Mesenchymal stem cell (in vitro differentiated cells and primary cell): ENCODE results near the gene FRMD4A.
A peak's percentile ranks its signal among the peaks of the same experiment; 100 is the strongest.

Experiments used
- DNase-seq: peaks from one replicate; pipeline ENCODE4 v3.0.0-alpha.2; 2013
- H2AFZ ChIP-seq: one replicate; pipeline ENCODE4 v1.6.1; 2013; ENCODE audit warnings: low read depth, mild to moderate bottlenecking, control low read depth, inconsistent platforms, low read length, moderate library complexity
- H2AK5ac ChIP-seq: 2 replicates; pipeline ENCODE4 v1.6.1; 2013; ENCODE audit warnings: low read length, moderate library complexity, mild to moderate bottlenecking, inconsistent platforms; ENCODE audit not compliant: severe bottlenecking
- H2BK120ac ChIP-seq: one replicate; pipeline ENCODE4 v1.6.1; 2013; ENCODE audit warnings: low read depth, mild to moderate bottlenecking, inconsistent platforms, low read length, moderate library complexity
- H2BK12ac ChIP-seq, 2 experiments: one replicate each; pipeline ENCODE4 v1.6.1; 2013; ENCODE audit warnings: inconsistent platforms in 2 of 2, low read length in 2 of 2, mild to moderate bottlenecking in 2 of 2, moderate library complexity in 2 of 2, control low read depth in 1 of 2
- H2BK15ac ChIP-seq: one replicate; pipeline ENCODE4 v1.6.1; 2013; ENCODE audit warnings: mild to moderate bottlenecking, low read depth, inconsistent platforms; ENCODE audit not compliant: poor library complexity, severe bottlenecking
- H2BK5ac ChIP-seq: 2 replicates; pipeline ENCODE4 v1.6.1; 2013; ENCODE audit warnings: low read depth, mild to moderate bottlenecking, low read length, control low read depth, inconsistent platforms; ENCODE audit not compliant: poor library complexity, severe bottlenecking
- H3K14ac ChIP-seq, 2 experiments: one replicate each; pipeline ENCODE4 v1.6.1; 2013; ENCODE audit warnings: inconsistent platforms in 2 of 2, low read length in 2 of 2, control low read depth in 1 of 2, mild to moderate bottlenecking in 1 of 2, moderate library complexity in 1 of 2
- H3K18ac ChIP-seq, 2 experiments: one replicate each; pipeline ENCODE4 v1.6.1; 2013; ENCODE audit warnings: inconsistent platforms in 2 of 2, low read length in 2 of 2, control low read depth in 1 of 2, low read depth in 1 of 2, mild to moderate bottlenecking in 1 of 2
- H3K23ac ChIP-seq, 2 experiments: one replicate each; pipeline ENCODE4 v1.6.1; 2013; ENCODE audit warnings: inconsistent platforms in 2 of 2, low read length in 2 of 2, mild to moderate bottlenecking in 2 of 2, moderate library complexity in 2 of 2, control low read depth in 1 of 2
- H3K27ac ChIP-seq: 2 replicates; pipeline ENCODE4 v1.5.1; 2013; ENCODE audit warnings: mild to moderate bottlenecking, moderate library complexity, low read length, control low read depth, inconsistent platforms; ENCODE audit not compliant: poor library complexity, severe bottlenecking
- H3K27me3 ChIP-seq, 2 experiments: 2 replicates each; pipeline versions ENCODE4 v1.6.1 to v1.7.0; 2013; ENCODE audit warnings: low read length in 2 of 2, mild to moderate bottlenecking in 2 of 2, moderate library complexity in 2 of 2, control low read depth in 1 of 2, inconsistent platforms in 1 of 2; ENCODE audit not compliant: control insufficient read depth in 1 of 2, insufficient read depth in 1 of 2
- H3K36me3 ChIP-seq, 2 experiments: 2 replicates each; pipeline versions ENCODE4 v1.6.1 to v1.7.0; 2013; ENCODE audit warnings: low read length in 2 of 2, control low read depth in 1 of 2, inconsistent platforms in 1 of 2, low read depth in 1 of 2, mild to moderate bottlenecking in 1 of 2; ENCODE audit not compliant: insufficient read depth in 2 of 2, control insufficient read depth in 1 of 2
- H3K4ac ChIP-seq, 2 experiments: one replicate each; pipeline ENCODE4 v1.6.1; 2013; ENCODE audit warnings: inconsistent platforms in 2 of 2, low read length in 2 of 2, mild to moderate bottlenecking in 2 of 2, moderate library complexity in 2 of 2, control low read depth in 1 of 2, low read depth in 1 of 2
- H3K4me1 ChIP-seq: 2 replicates; pipeline ENCODE4 v1.6.1; 2013; ENCODE audit warnings: low read depth, low read length, control low read depth; ENCODE audit not compliant: control insufficient read depth, insufficient read depth
- H3K4me2 ChIP-seq: 2 replicates; pipeline ENCODE4 v1.6.1; 2013; ENCODE audit warnings: low read length, mild to moderate bottlenecking, inconsistent platforms; ENCODE audit not compliant: poor library complexity, severe bottlenecking
- H3K4me3 ChIP-seq, 2 experiments: 2 replicates each; pipeline versions ENCODE4 v1.5.1 to v1.7.0; 2013; ENCODE audit warnings: low read length in 2 of 2, mild to moderate bottlenecking in 2 of 2, control low read depth in 1 of 2, low read depth in 1 of 2; ENCODE audit not compliant: insufficient read depth in 1 of 2
- H3K79me1 ChIP-seq: replicated peaks from 2 replicates; pipeline ENCODE4 v1.6.1; 2013; ENCODE audit warnings: mild to moderate bottlenecking, control low read depth, low read length, inconsistent platforms; ENCODE audit not compliant: poor library complexity, severe bottlenecking
- H3K9ac ChIP-seq: 2 replicates; pipeline ENCODE4 v1.7.0; 2013; ENCODE audit warnings: mild to moderate bottlenecking, low read length, moderate library complexity
- H3K9me3 ChIP-seq: 2 replicates; pipeline ENCODE4 v1.7.0; 2013; ENCODE audit warnings: mild to moderate bottlenecking, low read length; ENCODE audit not compliant: control insufficient read depth
- H4K8ac ChIP-seq: one replicate; pipeline ENCODE4 v1.6.1; 2013; ENCODE audit warnings: inconsistent platforms, mild to moderate bottlenecking, low read length, moderate library complexity
- H4K91ac ChIP-seq: one replicate; pipeline ENCODE4 v1.6.1; 2013; ENCODE audit warnings: mild to moderate bottlenecking, low read length, inconsistent platforms
- WGBS: methylation state at CpG from one replicate; pipeline ENCODE4 v1.1.7; 2013; ENCODE audit warnings: mixed read lengths; 5-methylcytosine and 5-hydroxymethylcytosine counted together

The FRMD4A gene

GRCh38 chr10:13665516-13666262 is 665.0 kb downstream of the FRMD4A start:
- no peak overlapping the region for H4K91ac ChIP-seq
- no peak overlapping the region for H2BK15ac ChIP-seq
- H2BK120ac ChIP-seq, result no peak overlapping the region
- no peaks in the 10 kb centered on the region for H3K27me3 ChIP-seq
- no peak overlapping the region for H2AFZ ChIP-seq
- H3K18ac ChIP-seq, result no peak overlapping the region
- H3K4ac ChIP-seq, result no peak overlapping the region
- 98% methylated on average over 20 of the region's 20 CpGs for WGBS
- no peak for DNase-seq
- H3K14ac ChIP-seq, result no peak overlapping the region
- peaks cover 70 to 97% of the 10 kb centered on the region in 2 experiments for H3K36me3 ChIP-seq
- H4K8ac ChIP-seq, result no peak overlapping the region
- H3K4me3 ChIP-seq, result no peak overlapping the region
- H2BK5ac ChIP-seq, result no peak overlapping the region
- no peak overlapping the region for H3K23ac ChIP-seq
- no peak overlapping the region for H2BK12ac ChIP-seq
- no peaks in the 10 kb centered on the region for H3K9me3 ChIP-seq
- no peak overlapping the region for H3K4me2 ChIP-seq
- no peak overlapping the region for H2AK5ac ChIP-seq
- H3K9ac ChIP-seq, result no peak overlapping the region
- peaks cover 25% of the 10 kb centered on the region for H3K79me1 ChIP-seq
- H3K4me1 ChIP-seq, result peaks cover 27% of the 10 kb centered on the region
- no peak overlapping the region for H3K27ac ChIP-seq

DNA sequence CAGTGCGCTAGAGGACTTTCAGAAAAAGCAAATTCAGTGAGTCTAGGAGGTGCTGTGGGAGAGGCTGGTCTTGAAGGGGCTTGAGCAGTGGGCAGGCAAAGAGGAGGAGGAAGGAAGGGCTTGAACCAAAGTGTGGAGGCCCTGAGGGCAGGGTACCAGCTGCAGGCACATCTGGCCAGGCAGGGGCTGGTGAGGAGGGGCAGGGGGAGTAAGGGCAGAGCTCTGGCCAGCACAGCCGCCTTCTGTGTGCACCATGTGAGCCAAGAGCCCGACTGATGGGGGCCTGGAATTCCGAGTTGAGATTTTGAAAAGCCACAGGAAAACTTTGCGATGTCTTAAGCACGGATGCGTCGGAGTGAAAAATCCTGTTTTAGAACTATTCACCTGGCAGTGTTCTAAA is 669.5 kb downstream of the FRMD4A start:
- Histone ChIP-seq H3K4me3 (no peak overlapping the region), H3K36me3 (peaks cover 69 to 84% of the 10 kb centered on the region in 2 experiments), H4K91ac (no peak overlapping the region), H2BK15ac (no peak overlapping the region), H3K9me3 (no peaks in the 10 kb centered on the region), H4K8ac (no peak overlapping the region), H3K27me3 (no peaks in the 10 kb centered on the region), H3K4me2 (no peak overlapping the region), H2BK5ac (no peak overlapping the region), H3K14ac (no peak overlapping the region), H3K9ac (no peak overlapping the region), H3K23ac (no peak overlapping the region), H2AK5ac (no peak overlapping the region), H3K27ac (no peak overlapping the region), H2BK120ac (no peak overlapping the region), H3K4me1 (peaks cover 23% of the 10 kb centered on the region), H3K4ac (no peak overlapping the region), H2AFZ (no peak overlapping the region), H2BK12ac (no peak overlapping the region), H3K18ac (no peak overlapping the region), H3K79me1 (peaks cover 17% of the 10 kb centered on the region)
- WGBS, result 80% methylated on average over 8 of the region's 8 CpGs
- DNase-seq, result no peak

- Histone ChIP-seq H3K9ac (peak overlapping the region; percentile 47), H2BK12ac (no peak overlapping the region), H3K4me1 (peaks cover 22% of the 10 kb centered on the region), H3K27ac (peak overlapping the region; percentile 26), H3K9me3 (no peaks in the 10 kb centered on the region), H3K79me1 (peaks cover 17% of the 10 kb centered on the region), H4K91ac (no peak overlapping the region), H3K4me3 (no peak overlapping the region), H3K14ac (no peak overlapping the region), H3K27me3 (no peaks in the 10 kb centered on the region), H2AK5ac (peak overlapping the region; percentile 1), H3K4ac (no peak overlapping the region), H3K23ac (no peak overlapping the region), H2AFZ (no peak overlapping the region), H3K36me3 (peaks cover 66 to 84% of the 10 kb centered on the region in 2 experiments), H3K4me2 (no peak overlapping the region), H2BK120ac (no peak overlapping the region), H2BK15ac (no peak overlapping the region), H2BK5ac (no peak overlapping the region), H4K8ac (no peak overlapping the region), H3K18ac (peak overlapping the region; percentile 6 to 14)
- DNase-seq, result no peak
- WGBS, result 80% methylated on average over 7 of the region's 7 CpGs
Measured at GRCh38 chr10:13660551-13660920, 670.2 kb downstream of the FRMD4A start.

DNA sequence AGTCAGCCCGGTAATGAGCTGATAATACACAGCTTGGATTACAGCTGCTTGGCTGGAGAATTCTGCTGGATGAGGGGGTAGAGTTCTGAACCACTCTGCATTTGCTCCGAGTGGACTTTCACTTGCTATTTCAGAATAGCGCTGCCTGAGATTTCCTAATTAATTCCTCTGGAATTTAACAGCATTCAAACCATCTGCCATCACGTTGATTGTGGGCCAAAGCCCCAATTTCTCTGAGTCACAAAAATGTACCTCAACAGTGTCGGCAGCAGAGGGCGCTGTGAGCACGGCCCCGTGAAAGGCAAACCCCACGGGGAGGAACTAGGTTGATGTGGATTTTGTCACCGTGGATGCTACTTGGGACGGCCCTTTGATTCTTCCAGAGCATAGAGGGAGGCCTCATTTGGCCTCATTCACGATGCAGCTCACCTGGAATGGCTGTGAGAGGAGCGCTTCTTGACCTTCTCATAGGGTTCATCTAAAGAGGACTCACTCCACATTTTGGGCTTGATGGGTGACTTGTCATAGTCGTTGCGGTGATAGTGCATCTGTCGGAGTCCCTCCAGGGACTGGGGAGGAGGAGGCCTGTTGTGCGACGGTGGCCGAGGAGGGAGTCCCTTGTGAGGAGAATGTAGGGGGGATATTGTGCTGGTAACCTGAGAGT is 670.7 kb downstream of the FRMD4A start:
- no peak overlapping the region for H4K91ac ChIP-seq
- DNase-seq, result peak; percentile 52
- 38% methylated on average over 14 of the region's 19 CpGs for WGBS

More for the DNA sequence above, 670.7 kb downstream of the FRMD4A start:
- Histone ChIP-seq H2BK120ac (no peak overlapping the region), H2AK5ac (peak overlapping the region; percentile 1), H3K18ac (peak overlapping the region in 1 of 2 experiments; percentile 6), H3K27ac (peak overlapping the region; percentile 26), H3K9ac (peak overlapping the region; percentile 49), H3K9me3 (no peaks in the 10 kb centered on the region), H2BK15ac (no peak overlapping the region), H3K4me1 (peaks cover 20% of the 10 kb centered on the region), H2BK5ac (no peak overlapping the region), H3K14ac (no peak overlapping the region), H3K4me2 (no peak overlapping the region), H4K8ac (no peak overlapping the region), H3K23ac (no peak overlapping the region), H3K4me3 (no peak overlapping the region), H3K79me1 (peaks cover 19% of the 10 kb centered on the region), H3K36me3 (peaks cover 66 to 84% of the 10 kb centered on the region in 2 experiments), H2BK12ac (no peak overlapping the region), H3K27me3 (no peaks in the 10 kb centered on the region), H2AFZ (no peak overlapping the region), H3K4ac (no peak overlapping the region)
